Adrenal gland (tissue), 12 donors: ENCODE results near the gene GYS2. TPM values are rescaled to one million over a fixed set of nuclear protein-coding genes. Genes with fewer than 3 reads are reported as not detected.

Source experiments
- DNase-seq, 7 donors: peaks; one replicate each; pipeline ENCODE4 v3.0.0-alpha.2; 2019 to 2020
- H3K27ac ChIP-seq, 5 donors: fragments of 200-600 bp; sonication (generic) in 4 of 5; 1 replicate in 3 of 5; 2 replicates in 2 of 5; pipeline versions ENCODE4 v1.5.1 to v1.8.0; 2016 to 2020; ENCODE audit warnings: mild to moderate bottlenecking in 1 of 5
- H3K27me3 ChIP-seq: fragments of 200-600 bp; 2 replicates; pipeline ENCODE4 v1.8.0; 2021
- H3K36me3 ChIP-seq, 2 donors: fragments of 200-600 bp; replicated peaks in 1 of 2; 1 replicate in 1 of 2; 2 replicates in 1 of 2; pipeline versions ENCODE4 v1.5.1 to v1.8.0; 2018 to 2022
- H3K4me1 ChIP-seq, 2 donors: fragments of 200-600 bp; replicated peaks in 1 of 2; 1 replicate in 1 of 2; 2 replicates in 1 of 2; pipeline versions ENCODE4 v1.5.1 to v1.8.0; 2018 to 2021
- H3K4me3 ChIP-seq, 4 donors: fragments of 200-600 bp; sonication (generic) in 3 of 4; one replicate each; pipeline ENCODE4 v1.5.1; 2016 to 2018
- H3K9me3 ChIP-seq, 3 donors: fragments of 200-600 bp; sonication (generic) in 1 of 3; replicated peaks in 1 of 3; 1 replicate in 2 of 3; 2 replicates in 1 of 3; pipeline versions ENCODE4 v1.5.1 to v1.8.0; 2016 to 2021
- CTCF ChIP-seq, 6 experiments: fragments of 450-650 bp in 4 of 6; fragments of 200-600 bp in 2 of 6; sonication (generic) in 1 of 6; IDR thresholded peaks; 1 replicate in 5 of 6; 2 replicates in 1 of 6; pipeline versions ENCODE4 v1.5.1 to v1.8.0; 2016 to 2021; ENCODE audit warnings: antibody characterized with exemption in 6 of 6, mild to moderate bottlenecking in 2 of 6, moderate library complexity in 1 of 6
- POLR2A ChIP-seq, 2 donors: fragments of 450-650 bp; IDR thresholded peaks; one replicate each; pipeline ENCODE4 v1.6.1; 2017; ENCODE audit warnings: antibody characterized with exemption in 2 of 2, mild to moderate bottlenecking in 2 of 2, moderate library complexity in 1 of 2
- WGBS, 4 donors: extraction: QIAGEN DNeasy Blood & Tissue Kit in 2 of 4; methylation state at CpG; one replicate each; pipeline versions ENCODE4 v1.1.5 to v1.1.7; 2013 to 2017; 5-methylcytosine and 5-hydroxymethylcytosine counted together
- intact Hi-C, 2 donors: fragments of 100-400 bp; cut with DNase I; formaldehyde crosslinking; loops; one replicate each; pipeline versions ENCODE4 v1.14.1 to v1.15.0; 2022 to 2023
- polyA plus RNA-seq, 3 donors: library from polyadenylated mRNA; stranded (reverse); fragments of 200-250 nt in 2 of 3; fragments of 350-450 nt in 1 of 3; fragmentation: Illumina TruSeq in 1 of 3; extraction: RNeasy Lipid Tissue Mini Kit (QIAGEN cat#74804) in 1 of 3; gene quantifications; one replicate each; pipeline ENCODE4 v1.2.3, GENCODE V29; 2013 to 2014
- total RNA-seq, 9 donors: library from RNA; depleted of rRNA in 4 of 9; stranded (reverse); fragments of >200 nt in 4 of 9; fragments of 120-200 nt in 1 of 9; fragmentation: NEBNext Ultra II Directional in 1 of 9; extraction: Animal tissue kit (Norgen Biotek cat#: 25700) in 1 of 9; gene quantifications; one replicate each; pipeline versions ENCODE4 v1.1.0 to v1.2.4, GENCODE V29; 2013 to 2023
- donor health status: healthy with polysubstance abuse.
- donor health status: Bipolar disorder and iron deficiency.
- donor health status: DM: yes; HTN: yes; CAD: no.
- donor health status: DM: no; HTN: no; CAD: no.
- donor health status: DM: no; HTN: no; CAD: no.
- donor health status: DM: yes; HTN: yes; CAD: no.

GYS2 gene
- total and polyA plus RNA-seq, 12 donors = 0.05 to 0.23 (median 0.07) TPM; not detected in 7

DNA sequence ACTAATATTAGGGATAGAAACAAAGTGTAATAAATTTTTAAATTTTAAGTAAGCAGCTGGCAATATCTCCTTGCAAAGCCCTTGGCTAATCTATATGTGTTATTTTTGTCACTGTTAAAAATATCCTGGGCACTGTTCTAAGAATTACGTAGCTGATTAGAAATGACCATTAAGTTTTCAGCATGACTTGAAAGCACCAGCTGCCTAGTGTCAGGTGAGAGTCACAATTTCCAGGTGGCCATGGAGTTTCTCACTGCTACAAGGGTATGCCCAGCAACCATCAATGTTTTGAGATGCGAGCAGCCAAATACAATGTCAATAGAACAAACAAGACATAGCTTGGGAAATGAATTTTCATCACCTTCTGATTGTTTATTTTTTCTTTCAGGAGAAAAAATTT is 23.3 kb upstream of the GYS2 start:
- H3K27ac ChIP-seq = no peak overlapping the region
- H3K4me1 ChIP-seq = no peaks in the 10 kb centered on the region
- H3K9me3 ChIP-seq = no peaks in the 10 kb centered on the region
- H3K27me3 ChIP-seq = no peaks in the 10 kb centered on the region
- no peak for DNase-seq
- intact Hi-C loops = no loop called here
- no peaks in the 10 kb centered on the region for H3K36me3 ChIP-seq
- TF ChIP-seq CTCF (IDR thresholded peaks at IDR 0.05) (no peak), POLR2A (IDR thresholded peaks at IDR 0.05) (no peak)
- 89 to 93% (median 90%) methylated on average over 2 of the region's 2 CpGs for WGBS, 4 donors
- H3K4me3 ChIP-seq = no peak overlapping the region

GRCh38 chr12:21618566-21618965 is 13.9 kb upstream of the GYS2 start:
- no peaks in the 10 kb centered on the region for H3K27me3 ChIP-seq
- intact Hi-C loops = loop anchor here in 1 of 2 donors (10.0 kb wide), 1 partner anchor 56 kb away; no protein-coding TSS in a partner anchor
- H3K4me1 ChIP-seq = peaks cover 0 to 15% of the 10 kb centered on the region in 2 donors
- H3K36me3 ChIP-seq = no peaks in the 10 kb centered on the region
- no peak for DNase-seq
- no peak for TF ChIP-seq CTCF (IDR thresholded peaks at IDR 0.05)
- no peak for TF ChIP-seq POLR2A (IDR thresholded peaks at IDR 0.05)
- H3K9me3 ChIP-seq = no peaks in the 10 kb centered on the region
- no peak overlapping the region for H3K4me3 ChIP-seq
- H3K27ac ChIP-seq = no peak overlapping the region

- intact Hi-C loops = loop anchor here in 1 of 2 donors (10.0 kb wide), 1 partner anchor 58 kb away; no protein-coding TSS in a partner anchor
- no peak for DNase-seq
- Histone ChIP-seq H3K4me1 (peaks cover 0 to 15% of the 10 kb centered on the region in 2 donors), H3K36me3 (no peaks in the 10 kb centered on the region), H3K9me3 (no peaks in the 10 kb centered on the region), H3K27ac (no peak overlapping the region), H3K4me3 (no peak overlapping the region), H3K27me3 (no peaks in the 10 kb centered on the region)
- 82 to 92% (median 87%) methylated on average over 3 of the region's 3 CpGs for WGBS, 4 donors
- TF ChIP-seq POLR2A (IDR thresholded peaks at IDR 0.05) (no peak), CTCF (IDR thresholded peaks at IDR 0.05) (no peak)
Observed at GRCh38 chr12:21617030-21617429, 12.4 kb upstream of the GYS2 start.

- Histone ChIP-seq H3K4me3 (no peak overlapping the region), H3K27me3 (no peaks in the 10 kb centered on the region), H3K27ac (no peak overlapping the region), H3K4me1 (peaks cover 0 to 15% of the 10 kb centered on the region in 2 donors), H3K36me3 (no peaks in the 10 kb centered on the region), H3K9me3 (no peaks in the 10 kb centered on the region)
- intact Hi-C loops = loop anchor here in 1 of 2 donors (10.0 kb wide), 1 partner anchor 59 kb away; no protein-coding TSS in a partner anchor
- 21 to 37% (median 30%) methylated on average over 1 of the region's 1 CpG for WGBS, 4 donors
- no peak for DNase-seq
- TF ChIP-seq CTCF (IDR thresholded peaks at IDR 0.05) = no peak
- TF ChIP-seq POLR2A (IDR thresholded peaks at IDR 0.05) = no peak
Observed at GRCh38 chr12:21615431-21615830, 10.8 kb upstream of the GYS2 start.
